SK-N-MC (cell line): ENCODE measurements around the gene CELA2A.

Experiments
- EZH2 ChIP-seq: fragments of 200-600 bp; sonication (generic); IDR thresholded peaks from one replicate; pipeline ENCODE4 v1.6.1; 2017; ENCODE audit warnings: antibody characterized with exemption
- POLR2AphosphoS5 ChIP-seq: IDR thresholded peaks from 2 replicates; pipeline ENCODE4 v1.6.1; 2012; ENCODE audit warnings: mild to moderate bottlenecking, low read depth, low read length, borderline replicate concordance

- no peak for TF ChIP-seq POLR2AphosphoS5
- TF ChIP-seq EZH2: no peak
Measured at GRCh38 chr1:15427280-15427666, 29.3 kb upstream of the CELA2A start.
